A673 (cell line): ENCODE results near the gene CLRN2.

Experiments
- EZH2 ChIP-seq: fragments of 200-600 bp; sonication (generic); IDR thresholded peaks from 2 replicates; pipeline ENCODE4 v1.6.1; 2017; ENCODE audit warnings: borderline replicate concordance, low read depth, mild to moderate bottlenecking, mixed read lengths, antibody characterized with exemption, low read length; ENCODE audit not compliant: poor library complexity, severe bottlenecking
- TF ChIP-seq, protein P1 (sequence below): fragments of 300-800, 200-600 bp; sonication (generic); conservative IDR thresholded peaks from 2 replicates; pipeline ENCODE4 v1.5.1; 2017; ENCODE audit warnings: low read depth, mild to moderate bottlenecking, antibody characterized with exemption, low read length, moderate library complexity, mixed read lengths

DNA sequence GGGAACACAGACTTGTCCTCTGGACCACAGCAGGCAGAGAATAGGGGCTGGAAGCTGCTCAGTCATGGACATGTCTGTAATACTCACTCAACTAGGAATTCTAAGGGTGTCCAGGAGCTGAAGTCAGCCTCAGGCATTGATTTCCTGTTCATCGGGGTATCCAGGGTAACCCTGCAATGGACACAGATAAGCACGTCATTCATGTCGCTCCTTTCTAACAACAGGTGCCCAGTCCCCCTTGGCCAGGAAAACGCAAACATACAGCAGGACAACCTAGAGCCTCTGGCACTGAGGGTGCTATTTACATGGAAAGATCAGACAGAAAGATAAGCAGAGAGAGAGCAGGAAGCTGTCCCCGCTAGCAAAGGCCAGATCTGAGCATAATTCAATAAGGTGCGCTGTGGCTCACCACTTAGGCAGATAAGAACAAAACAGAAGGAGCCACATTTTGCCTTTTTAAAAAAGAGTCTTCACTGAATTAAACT is 24.3 kb upstream of the CLRN2 start:
- TF ChIP-seq, protein P1, sequence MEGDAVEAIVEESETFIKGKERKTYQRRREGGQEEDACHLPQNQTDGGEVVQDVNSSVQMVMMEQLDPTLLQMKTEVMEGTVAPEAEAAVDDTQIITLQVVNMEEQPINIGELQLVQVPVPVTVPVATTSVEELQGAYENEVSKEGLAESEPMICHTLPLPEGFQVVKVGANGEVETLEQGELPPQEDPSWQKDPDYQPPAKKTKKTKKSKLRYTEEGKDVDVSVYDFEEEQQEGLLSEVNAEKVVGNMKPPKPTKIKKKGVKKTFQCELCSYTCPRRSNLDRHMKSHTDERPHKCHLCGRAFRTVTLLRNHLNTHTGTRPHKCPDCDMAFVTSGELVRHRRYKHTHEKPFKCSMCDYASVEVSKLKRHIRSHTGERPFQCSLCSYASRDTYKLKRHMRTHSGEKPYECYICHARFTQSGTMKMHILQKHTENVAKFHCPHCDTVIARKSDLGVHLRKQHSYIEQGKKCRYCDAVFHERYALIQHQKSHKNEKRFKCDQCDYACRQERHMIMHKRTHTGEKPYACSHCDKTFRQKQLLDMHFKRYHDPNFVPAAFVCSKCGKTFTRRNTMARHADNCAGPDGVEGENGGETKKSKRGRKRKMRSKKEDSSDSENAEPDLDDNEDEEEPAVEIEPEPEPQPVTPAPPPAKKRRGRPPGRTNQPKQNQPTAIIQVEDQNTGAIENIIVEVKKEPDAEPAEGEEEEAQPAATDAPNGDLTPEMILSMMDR: no peak
- no peak for TF ChIP-seq EZH2
